Measurements from ENCODE around the gene TAX1BP3. TPM values are rescaled to one million over a fixed set of nuclear protein-coding genes. Genes with fewer than 3 reads are reported as not detected.

The TAX1BP3 gene
- total RNA-seq, 1 experiment from 2014 or later, result 50.0 TPM

- Histone ChIP-seq H3K36me3 (ENCODE audit: control insufficient read depth in 1 of 2, insufficient read depth in 2 of 2, low read length in 2 of 2) (peaks cover 6 to 8% of the 10 kb centered on the region in 2 experiments; a peak in 2 of 4 replicates), H3K27ac (ENCODE audit: low read depth, low read length) (peak overlapping the region; percentile 94), H3K4me1 (ENCODE audit: control insufficient read depth in 1 of 2, insufficient read depth in 2 of 2, low read length in 2 of 2) (peaks cover 6 to 15% of the 10 kb centered on the region in 2 experiments; a peak in 3 of 4 replicates), H2AFZ (ENCODE audit: low read depth, low read length, poor library complexity, severe bottlenecking) (no peak overlapping the region), H4K20me1 (ENCODE audit: insufficient read depth) (no peaks in the 10 kb centered on the region), H3K4me2 (ENCODE audit: low read length) (peak overlapping the region; percentile 98), H3K4me3 (replicated peaks in 1 of 2; ENCODE audit: low read depth in 1 of 2, low read length in 2 of 2) (peak overlapping the region; percentile 94), H3K9me2 (ENCODE audit: insufficient read depth) (no peaks in the 10 kb centered on the region), H3K27me3 (ENCODE audit: insufficient read depth, low read length) (no peaks in the 10 kb centered on the region), H3K9me3 (ENCODE audit: control insufficient read depth in 1 of 2, insufficient read depth in 1 of 2, low read depth in 1 of 2, low read length in 2 of 2) (no peaks in the 10 kb centered on the region), H3K9ac (ENCODE audit: low read length) (peak overlapping the region; percentile 92), H3K79me2 (ENCODE audit: insufficient read depth, low read length) (peaks cover 47% of the 10 kb centered on the region)
- TF ChIP-seq EGR1 (IDR thresholded peaks at IDR 0.05; ENCODE audit: low read depth) (no peak), ZFX (IDR thresholded peaks at IDR 0.05) (peak; percentile 66; the same call in 1 of the 2 replicates), EZH2phosphoT487 (IDR thresholded peaks at IDR 0.05; ENCODE audit: borderline replicate concordance) (no peak), TCF7L2 (IDR thresholded peaks at IDR 0.05; ENCODE audit: borderline replicate concordance, extremely low read depth, insufficient read depth, insufficient read length) (no peak)
- intact Hi-C loops (cut with micrococcal nuclease), result loop anchor here (5.0 kb wide), 1 partner anchor 98 kb away; no protein-coding TSS in a partner anchor
- TSS peak; percentile 43 for BruUV-seq (replicated peaks)
- no peak for DNase-seq (ENCODE audit: low read depth, low spot score)
- ChIA-PET CTCF (interaction anchor here (0.9 to 1.9 kb wide), 6 partner anchors 13 to 587 kb away, joined by 3 to 10 read pairs (median 6); no protein-coding TSS in a partner anchor), POLR2A (interaction anchor here (0.7 to 1.5 kb wide), 6 partner anchors 9 to 32 kb away, joined by 3 to 5 read pairs (median 4); no protein-coding TSS in a partner anchor), RAD21 (ENCODE audit: low non-redundant PET in 1 of 2, low total read pairs in 2 of 2, uncharacterized antibody in 2 of 2, unreplicated experiment in 2 of 2) (no interaction called here)
- ATAC-seq, result peak; percentile 13
Observed at GRCh38 chr17:3635474-3636153, 32.8 kb downstream of the TAX1BP3 start.

- intact Hi-C loops (cut with micrococcal nuclease), result no loop called here
- TF ChIP-seq ZNF274 (IDR thresholded peaks at IDR 0.05; ENCODE audit: low read depth, low read length), result no peak
- TF ChIP-seq CEBPB (IDR thresholded peaks at IDR 0.05; ENCODE audit: low read depth), result no peak
- TF ChIP-seq ATF3 (IDR thresholded peaks at IDR 0.05), result no peak
- TF ChIP-seq EGR1 (IDR thresholded peaks at IDR 0.05; ENCODE audit: low read depth), result no peak
- no peak for TF ChIP-seq ZFX (IDR thresholded peaks at IDR 0.05)
- TF ChIP-seq JUND (IDR thresholded peaks at IDR 0.05), result no peak
- peaks cover 16 to 24% of the 10 kb centered on the region in 2 experiments; a peak in 3 of 4 replicates for H3K36me3 ChIP-seq (ENCODE audit: control insufficient read depth in 1 of 2, insufficient read depth in 2 of 2, low read length in 2 of 2)
- no peak overlapping the region for H3K9ac ChIP-seq (ENCODE audit: low read length)
- H3K4me3 ChIP-seq (replicated peaks in 1 of 2; ENCODE audit: low read depth in 1 of 2, low read length in 2 of 2), result no peak overlapping the region
- CTCF ChIA-PET, result no interaction called here
- H3K4me2 ChIP-seq (ENCODE audit: low read length), result no peak overlapping the region
- no TSS peak for BruUV-seq (replicated peaks)
- RAD21 ChIA-PET (ENCODE audit: low non-redundant PET in 1 of 2, low total read pairs in 2 of 2, uncharacterized antibody in 2 of 2, unreplicated experiment in 2 of 2), result no interaction called here
- ATAC-seq (no peak), DNase-seq (ENCODE audit: low read depth, low spot score) (no peak)
- H3K79me2 ChIP-seq (ENCODE audit: insufficient read depth, low read length), result peaks cover 66% of the 10 kb centered on the region
- no peaks in the 10 kb centered on the region for H3K9me3 ChIP-seq (ENCODE audit: control insufficient read depth in 1 of 2, insufficient read depth in 1 of 2, low read depth in 1 of 2, low read length in 2 of 2)
- H3K27me3 ChIP-seq (ENCODE audit: insufficient read depth, low read length), result no peaks in the 10 kb centered on the region
- no peak overlapping the region for H2AFZ ChIP-seq (ENCODE audit: low read depth, low read length, poor library complexity, severe bottlenecking)
- POLR2A ChIA-PET, result no interaction called here
- H3K9me2 ChIP-seq (ENCODE audit: insufficient read depth), result no peaks in the 10 kb centered on the region
- no peak overlapping the region for H3K27ac ChIP-seq (ENCODE audit: low read depth, low read length)
- peaks cover 6 to 15% of the 10 kb centered on the region in 2 experiments; a peak in 3 of 4 replicates for H3K4me1 ChIP-seq (ENCODE audit: control insufficient read depth in 1 of 2, insufficient read depth in 2 of 2, low read length in 2 of 2)
- no peaks in the 10 kb centered on the region for H4K20me1 ChIP-seq (ENCODE audit: insufficient read depth)
Observed at GRCh38 chr17:3632287-3632686, 36.1 kb downstream of the TAX1BP3 start.
